AML-193 (cell line): ENCODE results near the gene SF1.
A peak's percentile ranks its signal among the peaks of the same experiment; 100 is the strongest.

Experiments used
- DNase-seq, 2 experiments: peaks; one replicate each; lab custom pipeline; 2025; lab: John Stamatoyannopoulos, UW

The SF1 gene

DNA sequence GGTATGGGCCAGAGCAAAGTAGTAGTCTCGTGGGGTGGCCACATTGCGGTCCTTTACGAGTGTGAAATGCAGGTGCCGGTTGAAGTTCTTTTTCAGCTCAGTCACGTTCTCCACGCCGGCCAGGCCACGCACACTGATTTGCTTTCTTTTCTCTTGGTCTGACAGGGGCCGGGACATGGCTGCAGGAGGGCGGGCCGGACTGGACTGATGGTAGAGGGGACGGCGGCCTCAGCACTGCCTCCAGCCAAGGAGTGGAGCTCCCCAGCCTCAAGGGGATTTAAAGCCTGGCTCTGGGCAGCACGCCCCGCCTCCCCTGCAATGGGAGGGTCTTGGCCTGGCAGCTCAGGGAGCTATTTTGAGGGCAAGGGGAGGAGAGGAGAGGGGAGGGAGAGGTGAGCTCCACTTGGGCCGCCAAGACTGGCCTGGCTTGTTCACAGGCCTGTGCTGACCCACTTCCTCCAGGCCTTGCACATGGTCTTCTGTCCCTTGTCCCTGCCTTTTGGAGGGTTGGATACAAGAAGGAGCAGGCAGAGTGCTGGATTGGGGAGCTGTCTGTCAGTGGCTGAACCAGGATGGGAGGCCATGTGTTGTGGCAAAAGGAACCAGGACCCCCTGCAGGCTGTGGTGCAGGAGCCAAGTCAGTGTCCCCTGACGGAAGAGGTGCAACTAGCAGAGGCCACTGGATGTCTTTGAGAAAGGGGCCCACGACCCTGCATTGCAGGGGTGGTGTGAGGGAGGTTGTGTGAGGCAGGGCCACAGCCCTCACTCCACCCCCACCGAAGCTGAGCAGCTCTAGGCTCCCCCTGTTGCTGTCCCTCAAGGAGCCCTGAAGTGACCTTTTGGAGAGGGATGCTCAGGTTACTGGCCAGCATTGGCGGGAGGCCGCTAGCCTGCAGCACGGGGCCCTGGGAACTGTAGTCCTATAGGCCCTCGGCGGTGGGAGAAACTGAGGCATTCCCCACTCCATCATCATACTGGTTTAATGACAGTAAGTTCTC, 18.3 kb downstream of the SF1 start, which contains the start of gene PYGM:
Gene PYGM (minus strand): TSS at position 253 of the 998 bp plus-strand sequence. CDS start 76 bp downstream, at position 177.
- DNase-seq = no peak

DNA sequence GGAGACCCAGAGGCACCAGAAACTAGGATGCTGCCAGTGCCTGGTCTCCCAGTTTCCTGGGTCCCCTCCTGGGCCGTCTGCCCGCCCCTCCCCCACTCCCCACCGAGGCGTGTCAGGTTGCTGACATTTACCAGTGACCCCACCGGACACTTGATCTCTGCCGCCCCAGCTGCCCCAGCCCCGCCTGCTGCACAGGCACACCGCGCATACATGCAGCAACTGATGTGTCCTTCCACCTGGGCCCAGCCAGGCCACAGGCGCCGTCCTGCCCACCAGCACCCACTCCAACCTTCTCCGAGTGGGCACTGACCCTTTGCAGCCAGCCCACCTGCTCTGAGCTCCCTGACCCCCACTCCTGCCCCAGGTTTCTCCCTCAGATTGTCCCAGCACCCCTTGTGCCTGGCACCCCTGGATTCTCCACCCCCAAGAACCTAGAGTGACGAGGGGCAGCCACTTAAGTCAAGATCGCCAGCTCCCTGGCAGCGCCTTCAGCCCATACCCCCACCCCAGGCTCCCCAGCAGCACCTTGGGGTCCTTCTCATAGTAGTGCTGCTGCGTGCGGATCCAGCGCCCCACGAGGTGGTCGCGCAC, 19.1 kb downstream of the SF1 start:
- no peak for DNase-seq

DNA sequence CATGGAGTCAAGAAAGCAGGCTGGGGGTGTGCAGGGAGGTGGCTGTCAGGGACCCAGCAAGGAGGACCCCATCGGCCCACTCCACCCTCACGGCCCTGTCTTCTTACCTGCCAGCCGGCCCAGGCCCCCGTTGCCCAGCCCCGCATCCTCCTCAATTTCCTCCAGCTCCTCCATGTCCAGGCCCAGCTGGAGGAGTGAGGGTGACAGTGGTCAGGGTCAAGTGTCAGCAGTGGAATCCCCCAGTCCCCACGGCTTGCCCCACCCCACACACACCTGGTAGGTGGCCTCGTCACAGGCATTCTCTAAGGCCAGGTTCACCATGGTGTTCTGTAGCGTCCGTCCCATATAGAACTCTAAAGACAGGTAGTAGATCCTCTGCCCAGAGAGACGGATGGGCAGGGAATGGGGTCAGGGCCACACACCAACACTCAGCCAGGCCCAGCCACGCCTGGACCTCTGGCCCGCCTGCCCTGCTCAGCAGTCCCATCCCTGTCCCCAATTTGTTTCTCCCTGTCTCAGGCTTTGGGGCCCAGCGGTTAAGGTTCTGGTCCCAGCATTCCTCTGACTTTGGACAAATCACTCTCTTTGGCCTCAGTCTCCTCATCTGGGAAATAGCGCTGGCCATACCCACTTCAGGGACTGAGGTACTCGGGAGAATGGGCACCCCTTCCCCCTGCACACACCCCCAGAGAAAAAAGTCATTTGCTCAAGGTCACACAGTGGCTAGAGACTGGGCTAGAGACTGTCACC, 19.8 kb downstream of the SF1 start:
- DNase-seq = no peak

DNA sequence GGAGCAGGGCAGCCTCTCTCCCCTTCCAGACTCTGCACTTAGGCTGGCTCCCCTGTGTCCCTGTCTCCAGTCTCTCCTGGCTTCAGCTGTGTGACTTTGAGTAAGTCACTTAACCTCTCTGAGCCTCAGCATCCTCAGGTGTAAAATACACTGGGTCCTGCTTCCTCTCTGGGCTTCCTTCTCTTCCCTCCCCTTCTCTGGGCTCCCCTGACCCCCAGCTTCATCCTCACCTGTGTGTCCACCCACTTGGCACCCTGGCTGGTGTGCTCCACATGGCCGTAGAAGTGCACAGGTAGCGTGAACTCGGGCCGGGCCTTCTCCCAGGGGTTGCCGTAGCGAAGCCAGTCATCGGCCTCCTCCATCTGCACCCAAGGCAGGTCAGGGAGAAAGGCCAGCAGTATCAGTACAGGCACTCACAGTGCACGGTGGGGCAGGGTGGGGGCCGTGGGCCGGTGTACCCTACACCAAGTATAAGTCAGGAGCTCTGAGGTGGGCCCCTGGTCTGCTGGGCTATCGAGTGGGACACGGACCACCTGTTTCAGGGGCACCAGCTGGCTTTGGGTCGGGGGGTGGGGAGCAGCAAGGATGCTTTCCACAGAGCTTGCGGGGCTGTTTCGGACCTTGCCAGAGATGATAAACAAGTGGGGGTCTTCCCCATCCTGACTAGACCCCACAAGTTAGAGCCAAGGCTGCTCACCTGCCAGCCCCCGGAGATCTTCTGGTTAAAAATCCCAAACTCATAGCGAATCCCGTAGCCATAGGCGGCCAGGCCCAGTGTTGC, 20.6 kb downstream of the SF1 start:
- no peak for DNase-seq

DNA sequence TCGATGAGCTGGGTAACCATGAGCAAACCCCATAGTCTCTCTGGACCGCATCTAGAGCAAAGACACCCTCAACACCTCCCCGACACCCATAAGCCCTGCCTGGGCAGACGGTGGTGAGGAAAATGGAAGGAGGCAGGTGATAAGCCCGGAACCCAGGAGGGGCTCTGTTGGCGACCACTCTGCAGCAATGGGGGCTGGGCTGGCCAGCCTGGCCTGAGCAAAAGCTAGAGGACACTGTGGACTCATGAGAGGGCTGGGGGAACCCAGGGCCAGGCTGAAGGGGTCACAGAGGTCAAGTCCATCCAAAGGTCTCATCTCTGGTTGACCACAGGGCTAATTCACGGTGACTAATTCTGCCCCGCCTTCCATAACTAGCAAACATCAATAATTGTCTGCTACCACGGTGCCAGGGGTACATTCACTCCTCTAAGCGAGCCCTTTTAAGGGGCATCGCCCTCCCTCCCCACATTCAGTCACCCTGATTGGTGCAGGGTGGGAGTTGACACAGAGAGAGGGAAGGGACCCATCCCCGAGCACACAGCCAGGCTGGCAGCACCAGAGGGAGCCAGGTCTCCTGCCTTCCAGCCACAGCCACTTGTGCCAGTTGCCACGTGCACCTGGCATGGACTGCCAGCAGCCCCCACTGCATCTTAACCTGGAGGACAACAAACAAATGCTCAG, 22.5 kb downstream of the SF1 start:
- no peak for DNase-seq

DNA sequence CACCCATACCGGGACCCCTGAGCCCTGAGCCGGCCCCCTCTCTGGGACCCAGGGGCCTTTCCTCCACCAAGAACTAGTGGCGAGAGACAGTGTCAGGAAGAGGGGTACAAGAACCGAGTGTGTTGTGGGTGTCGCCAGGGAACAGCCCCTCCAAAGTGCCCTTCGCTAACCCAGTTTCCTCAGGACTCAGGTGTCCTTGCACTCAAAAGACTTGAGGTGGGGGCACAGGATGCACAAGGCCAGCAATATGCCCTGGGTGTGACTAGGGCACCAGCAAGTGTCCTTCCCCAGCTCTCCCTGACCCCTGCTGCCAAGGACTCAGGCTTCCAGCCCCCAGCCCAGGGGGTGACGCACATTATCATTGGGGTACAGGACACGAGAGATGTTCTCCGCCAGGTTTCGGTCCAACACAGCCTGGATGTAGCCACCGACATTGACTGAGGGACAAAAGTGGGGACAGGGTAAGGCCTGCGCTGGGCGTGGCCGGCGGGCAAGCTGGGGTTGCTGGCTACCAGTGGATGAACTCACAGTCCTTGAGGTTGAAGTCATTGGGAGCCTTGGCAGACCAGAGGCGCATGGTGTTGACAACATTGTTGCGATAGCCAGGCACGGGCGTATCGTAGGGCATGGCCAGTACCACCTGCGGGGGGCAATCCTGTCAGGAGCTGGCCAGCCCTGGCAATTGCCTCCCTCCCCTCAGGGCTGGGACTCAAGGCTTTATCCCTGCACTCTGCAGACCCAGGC, 23.3 kb downstream of the SF1 start:
- DNase-seq = no peak

DNA sequence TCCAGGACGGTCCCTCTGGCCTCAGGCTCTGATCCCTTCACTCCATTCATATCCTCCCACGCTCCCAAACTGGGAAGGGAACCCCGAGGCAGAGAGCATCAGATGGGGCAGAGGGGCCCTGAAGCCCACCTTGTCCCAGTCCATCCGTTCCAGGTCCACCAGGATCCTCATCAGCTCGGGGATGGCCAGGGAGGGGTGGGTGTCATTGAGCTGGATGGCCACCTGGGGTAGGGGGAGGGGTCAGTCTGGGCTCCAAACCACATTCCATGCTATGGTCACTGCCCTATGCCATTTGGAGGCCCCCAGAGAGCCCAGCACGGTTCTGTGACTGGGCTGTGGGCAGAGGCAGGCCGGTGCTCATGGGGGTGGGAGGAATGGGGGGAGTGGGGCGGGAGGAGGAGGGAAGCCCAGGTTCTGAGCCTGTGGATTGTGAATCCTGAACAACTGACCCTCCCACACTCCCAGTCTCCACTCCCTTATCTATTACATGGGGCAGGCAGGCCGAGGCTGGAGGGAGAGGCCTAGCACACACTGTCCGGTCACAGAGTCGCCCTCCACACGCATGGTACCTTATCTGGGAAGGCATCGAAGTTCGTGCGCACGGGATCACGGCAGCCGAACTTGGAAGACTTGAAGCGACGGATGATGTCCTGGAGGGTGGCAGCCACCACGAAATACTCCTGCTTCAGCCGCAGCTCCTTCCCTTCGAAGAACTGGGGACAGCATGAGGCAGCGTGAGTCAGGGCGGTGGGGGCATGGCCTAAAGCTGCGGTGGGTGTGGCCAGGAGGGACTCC, 24.0 kb downstream of the SF1 start:
- DNase-seq = no peak

DNA sequence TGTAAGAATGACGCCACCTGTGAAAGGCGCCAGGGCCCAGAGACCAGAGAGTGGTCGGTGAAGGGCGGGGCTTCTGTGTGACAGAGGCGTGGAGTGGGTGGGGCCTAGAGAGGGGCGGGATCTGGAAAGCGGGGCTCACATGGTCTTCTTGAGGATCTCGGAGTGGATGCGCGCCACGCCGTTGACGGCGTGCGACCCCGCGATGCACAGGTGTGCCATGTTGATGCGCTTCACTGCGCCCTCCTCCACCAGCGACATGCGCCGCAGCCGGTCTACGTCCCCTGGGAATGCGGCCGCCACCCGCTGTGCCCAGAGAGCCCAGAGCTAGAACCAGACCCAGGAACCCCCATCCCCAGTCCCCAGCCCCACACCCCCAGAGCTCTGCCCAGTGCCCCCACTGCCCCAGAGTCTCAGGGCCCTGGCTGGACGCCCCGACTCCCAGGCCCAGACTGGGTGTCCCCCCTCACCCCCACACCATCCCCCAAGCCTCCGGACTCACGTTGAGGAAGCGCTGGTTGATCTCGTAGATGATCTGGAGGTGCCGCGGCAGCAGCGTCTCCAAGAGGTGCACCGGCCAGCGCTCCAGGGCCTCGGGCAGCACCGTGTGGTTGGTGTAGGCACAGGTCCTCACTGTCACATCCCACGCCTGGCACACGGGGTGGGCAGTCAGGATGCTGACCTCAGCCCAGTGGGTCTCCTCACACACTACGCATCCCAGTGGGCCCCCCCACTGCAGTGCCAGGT, 24.8 kb downstream of the SF1 start:
- no peak for DNase-seq

DNA sequence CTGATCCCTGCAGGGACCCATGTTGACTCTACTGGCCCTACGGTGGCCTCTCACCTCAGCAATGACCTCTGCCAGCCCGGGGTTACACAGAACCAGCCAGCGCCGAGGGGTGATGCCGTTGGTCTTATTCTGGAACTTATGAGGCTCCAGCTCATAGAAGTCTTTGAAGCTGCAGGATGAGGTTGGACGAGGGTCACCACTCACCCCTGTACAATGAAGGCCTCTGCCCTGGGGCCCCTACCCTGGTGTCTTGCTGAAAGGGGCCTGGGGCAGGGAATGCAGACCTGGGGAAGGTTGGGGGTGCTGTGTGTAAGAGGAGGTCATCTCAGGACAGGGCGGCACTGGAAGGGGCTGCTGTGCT, 25.3 kb downstream of the SF1 start:
- no peak for DNase-seq

DNA sequence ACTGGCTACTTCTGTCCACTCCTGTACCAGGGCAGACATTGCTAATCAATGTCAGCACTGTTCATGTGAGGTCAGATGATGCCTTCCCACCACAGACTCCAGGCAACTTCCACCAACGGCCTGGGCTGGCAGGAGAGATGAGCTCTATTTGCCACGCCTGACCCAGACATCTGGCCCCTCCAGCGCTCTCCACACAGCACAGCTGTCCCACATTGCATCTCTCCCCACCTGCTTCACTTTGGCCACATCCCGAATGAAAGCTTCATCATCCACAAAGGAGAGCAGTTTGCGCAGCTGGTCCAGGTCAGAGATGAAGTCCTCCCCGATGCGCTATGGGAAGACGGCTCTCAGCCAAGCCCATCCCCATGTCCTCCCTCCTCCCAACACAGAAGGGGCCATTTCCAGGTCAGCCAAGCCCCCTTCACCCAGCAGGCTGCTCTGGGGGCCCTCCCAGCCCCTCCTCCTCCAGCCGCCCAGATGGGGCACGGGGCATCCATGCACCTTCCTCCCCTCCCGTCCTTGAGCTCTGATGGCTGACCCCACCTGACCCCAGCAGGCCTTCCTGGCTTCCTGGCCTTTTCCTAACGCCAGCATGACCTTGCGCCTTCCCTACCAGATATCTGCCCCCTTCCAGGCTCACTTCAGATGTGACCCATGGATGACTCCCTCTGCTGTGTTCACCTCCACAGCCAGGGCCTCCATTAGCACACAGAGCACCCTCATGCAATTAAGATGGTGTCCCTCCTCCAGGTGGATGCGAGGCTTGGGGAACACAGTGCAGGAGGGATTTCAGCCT, 26.0 kb downstream of the SF1 start:
- DNase-seq = no peak

DNA sequence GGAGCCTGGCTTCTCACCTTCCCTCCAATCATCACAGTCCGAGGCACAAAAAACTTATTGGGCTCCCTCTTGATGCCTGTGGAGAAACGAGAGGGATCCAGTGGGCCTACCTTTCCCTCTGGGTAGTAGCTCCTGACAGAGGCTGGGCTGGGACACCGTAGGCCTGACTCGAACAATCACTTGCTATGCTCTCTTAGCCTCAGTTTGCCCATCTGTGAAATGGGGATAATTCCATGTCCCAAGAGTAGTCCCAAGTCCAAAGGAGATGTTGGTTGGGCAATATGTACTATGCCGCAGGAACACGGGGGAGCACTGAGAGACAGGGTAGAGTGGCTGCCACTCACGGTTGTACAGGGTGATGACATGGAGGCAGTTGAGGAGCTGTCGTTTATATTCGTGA, 26.8 kb downstream of the SF1 start:
- DNase-seq = no peak

DNA sequence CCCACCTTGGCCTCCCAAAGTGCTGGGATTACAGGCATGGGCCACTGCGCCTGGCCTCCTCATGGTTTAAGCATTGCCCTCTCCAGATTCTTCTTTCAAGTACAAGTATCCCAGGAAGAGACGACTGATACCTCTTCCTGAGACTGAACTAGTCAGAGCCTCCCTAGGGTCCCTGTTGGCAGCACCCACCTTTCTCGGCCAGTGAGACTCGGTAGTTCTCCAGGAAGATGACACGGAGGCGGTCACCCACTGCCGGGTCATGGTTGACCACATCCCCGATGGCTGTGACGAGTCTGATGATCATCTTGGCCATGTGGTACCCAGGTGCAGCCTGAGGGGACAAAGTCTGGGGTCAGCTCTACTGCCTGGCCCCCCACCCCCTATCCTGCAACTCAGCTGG, 27.2 kb downstream of the SF1 start:
- DNase-seq = no peak

DNA sequence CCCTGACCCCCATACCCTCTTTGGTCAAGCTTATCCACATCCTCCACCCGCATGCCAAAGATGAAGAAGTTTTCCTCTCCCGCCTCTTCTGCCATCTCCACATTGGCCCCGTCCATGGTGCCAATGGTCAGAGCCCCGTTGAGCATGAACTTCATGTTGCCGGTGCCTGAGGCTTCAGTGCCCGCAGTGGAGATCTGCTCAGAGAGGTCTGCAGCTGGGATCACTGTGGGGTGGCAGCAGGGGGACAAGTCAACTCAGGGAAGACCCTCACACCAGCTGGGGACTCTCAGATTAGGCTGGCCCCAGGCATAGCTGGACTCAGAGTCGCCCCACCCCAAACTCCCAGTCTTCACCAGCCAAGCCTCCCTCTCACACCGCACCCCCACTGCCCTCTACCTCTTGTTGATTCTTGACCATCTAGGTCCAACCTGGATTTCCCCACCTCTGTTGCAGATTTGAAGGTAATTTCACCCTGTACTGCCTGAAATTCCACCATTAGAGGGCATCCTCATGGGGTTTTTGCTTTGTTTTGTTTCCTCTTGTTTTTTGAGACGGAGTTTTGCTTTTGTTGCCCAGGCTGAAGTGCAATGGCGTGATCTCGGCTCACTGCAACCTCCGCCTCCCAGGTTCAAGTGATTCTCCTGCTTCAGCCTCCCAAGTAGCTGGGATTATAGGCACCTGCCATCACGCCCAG, 27.8 kb downstream of the SF1 start:
- DNase-seq = no peak

DNA sequence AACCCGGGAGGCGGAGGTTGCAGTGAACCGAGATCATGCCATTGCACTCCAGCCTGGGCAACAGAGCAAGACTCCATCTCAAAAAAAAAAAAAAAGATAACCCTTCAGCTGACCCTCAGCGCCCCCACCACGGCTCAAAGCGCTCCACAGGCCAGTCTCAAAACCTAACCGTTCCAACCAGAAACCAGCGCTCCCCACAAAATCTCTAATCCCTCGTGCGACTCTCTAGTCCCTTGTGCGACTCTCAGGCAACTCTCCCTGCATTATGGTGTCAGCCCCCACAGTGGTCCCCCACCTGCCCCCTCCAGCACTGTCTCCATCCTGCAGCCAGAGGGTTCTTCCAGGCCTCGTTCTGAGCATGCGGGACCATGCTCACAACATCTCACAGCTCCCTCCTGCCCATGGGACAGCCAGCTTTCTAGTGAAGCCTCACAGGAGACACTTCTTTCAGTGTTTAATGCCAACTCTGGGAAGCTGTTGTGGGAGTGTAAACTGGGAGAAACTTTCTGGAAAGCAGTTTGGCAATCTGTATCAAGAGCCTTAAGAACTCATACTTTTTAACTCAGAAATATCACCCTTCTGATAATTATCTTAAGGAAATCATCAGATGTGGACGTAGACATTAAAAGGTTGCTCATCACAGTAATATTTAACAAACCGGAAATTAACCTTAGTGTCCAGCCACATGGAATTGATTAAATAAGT, 30.2 kb downstream of the SF1 start:
- DNase-seq = no peak

DNA sequence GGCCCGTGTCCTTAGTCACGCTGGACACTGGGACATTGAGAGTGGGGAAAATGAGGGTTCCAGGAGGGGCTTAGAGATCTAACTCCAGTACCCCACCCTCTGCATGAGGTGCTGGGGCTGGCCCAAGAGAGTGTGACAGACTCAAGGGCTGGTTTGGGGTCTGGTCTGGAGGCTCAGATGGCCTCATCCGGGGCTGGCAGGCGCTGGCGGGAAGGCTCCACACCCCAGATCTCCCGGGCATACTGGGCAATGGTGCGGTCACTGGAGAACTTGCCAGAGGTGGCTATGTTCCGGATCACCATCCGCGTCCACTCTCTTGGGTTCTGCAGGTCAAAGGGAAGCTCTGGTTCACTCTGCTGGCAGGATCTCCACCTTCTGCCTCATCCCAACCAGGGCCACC, 31.9 kb downstream of the SF1 start:
- no peak for DNase-seq

DNA sequence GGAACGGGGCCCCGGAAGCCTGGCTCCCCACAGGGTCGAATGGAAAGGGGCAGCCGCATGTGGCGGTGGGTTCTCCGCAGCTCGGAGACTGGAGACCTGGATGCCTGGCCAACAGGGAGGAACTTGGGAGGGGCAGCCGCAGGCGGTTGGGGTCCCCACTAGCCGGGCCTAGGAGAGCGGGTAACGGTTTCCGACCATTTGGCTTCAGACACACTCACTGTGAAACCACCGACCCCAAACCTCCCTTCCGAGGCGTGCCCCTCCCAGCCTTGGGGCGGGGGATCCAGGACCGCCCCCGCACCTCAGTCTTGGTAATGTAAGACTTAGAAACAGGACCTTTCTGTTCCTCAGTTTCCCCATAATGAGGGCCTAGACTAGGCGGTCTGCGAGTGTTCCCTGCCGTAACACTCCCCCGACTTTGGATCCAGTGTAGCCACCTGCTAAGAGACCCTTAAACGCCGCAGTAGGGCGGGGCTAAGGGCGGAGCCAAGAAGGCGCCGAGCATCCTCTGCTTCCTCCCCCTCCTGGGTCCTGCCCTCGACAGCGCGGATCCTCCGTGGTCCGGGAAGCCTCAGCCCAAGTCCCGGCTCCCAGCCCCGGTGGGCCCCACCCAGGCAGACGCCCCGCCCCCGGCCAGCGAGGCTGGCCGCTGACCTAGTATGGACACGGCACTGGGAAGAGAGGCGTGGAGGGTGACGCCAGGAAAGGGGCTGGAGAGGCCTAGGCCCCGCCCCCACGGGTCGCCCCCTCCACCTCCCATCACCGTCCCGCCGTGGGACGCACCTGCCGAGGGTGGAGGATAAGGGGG, 32.6 kb downstream of the SF1 start:
- peak; percentile 45 to 52 for DNase-seq
